ENCODE data around the gene TSHZ2.

- TF ChIP-seq REST (IDR thresholded peaks at IDR 0.05; ENCODE audit: borderline replicate concordance), result no peak
- no peak for TF ChIP-seq CTCF (IDR thresholded peaks at IDR 0.05; ENCODE audit: poor library complexity, severe bottlenecking)
- no peak for TF ChIP-seq EP300 (conservative IDR thresholded peaks at IDR 0.05; ENCODE audit: poor library complexity, severe bottlenecking)
- TF ChIP-seq EZH2 (IDR thresholded peaks at IDR 0.05; ENCODE audit: borderline replicate concordance, insufficient read depth, low read length, poor library complexity, severe bottlenecking), result no peak
- TF ChIP-seq POLR2AphosphoS5 (IDR thresholded peaks at IDR 0.05), result no peak
- TF ChIP-seq RAD21 (conservative IDR thresholded peaks at IDR 0.05), result no peak
These were observed 182.4 kb downstream of the TSHZ2 start for GRCh38 chr20:53154540-53154939.
